Osteoblast (primary cell): Measurements from ENCODE around the gene PRAMEF26. TPM values are rescaled to one million over a fixed set of nuclear protein-coding genes. Genes with fewer than 3 reads are reported as not detected.
"Not testable (repeated sequence)": the region's sequence is repeated elsewhere in the genome, so short reads cannot be mapped to it uniquely, and the experiment has no call there.

Experiments used
- DNase-seq: peaks from one replicate; pipeline ENCODE4 v3.0.0; 2011; ENCODE audit warnings: low spot score, mixed read lengths; ENCODE audit not compliant: insufficient read length; ENCODE audit errors: missing footprints
- H2AFZ ChIP-seq: 2 replicates; pipeline ENCODE4 v1.6.0; 2011; ENCODE audit warnings: mild to moderate bottlenecking, low read length
- H3K27ac ChIP-seq: 2 replicates; pipeline ENCODE4 v1.5.1; 2011; ENCODE audit warnings: mild to moderate bottlenecking, low read depth, low read length, moderate library complexity
- H3K27me3 ChIP-seq: 2 replicates; pipeline ENCODE4 v1.6.0; 2012; ENCODE audit warnings: mild to moderate bottlenecking, control low read depth, inconsistent platforms, low read length, moderate library complexity; ENCODE audit not compliant: insufficient read depth
- H3K36me3 ChIP-seq: 2 replicates; pipeline ENCODE4 v1.5.1; 2011; ENCODE audit warnings: mild to moderate bottlenecking, low read length, control low read depth, moderate library complexity; ENCODE audit not compliant: insufficient read depth
- H3K4me1 ChIP-seq: 2 replicates; pipeline ENCODE4 v1.5.1; 2011; ENCODE audit warnings: mild to moderate bottlenecking, low read length, control low read depth, moderate library complexity; ENCODE audit not compliant: insufficient read depth
- H3K4me2 ChIP-seq: 2 replicates; pipeline ENCODE4 v1.6.0; 2011; ENCODE audit warnings: mild to moderate bottlenecking, low read length; ENCODE audit not compliant: insufficient read depth
- H3K4me3 ChIP-seq: fragments of 200-600 bp; sonication (generic); 3 replicates; pipeline ENCODE4 v1.5.1; 2012; ENCODE audit warnings: mild to moderate bottlenecking, low read length, inconsistent platforms; ENCODE audit not compliant: insufficient read depth
- H3K79me2 ChIP-seq: 2 replicates; pipeline ENCODE4 v1.6.0; 2012; ENCODE audit warnings: mild to moderate bottlenecking, low read length, control low read depth, inconsistent platforms; ENCODE audit not compliant: insufficient read depth
- H3K9me3 ChIP-seq: 2 replicates; pipeline ENCODE4 v1.5.1; 2011; ENCODE audit warnings: low read depth, low read length, control low read depth
- H4K20me1 ChIP-seq: 2 replicates; pipeline ENCODE4 v1.6.0; 2012; ENCODE audit warnings: mild to moderate bottlenecking, low read length, control low read depth; ENCODE audit not compliant: insufficient read depth
- total RNA-seq: library from RNA; depleted of rRNA; stranded (reverse); fragments of >200 nt; gene quantifications from 2 replicates; pipeline ENCODE4 v1.2.3, GENCODE V29; 2012

The PRAMEF26 gene
- total RNA-seq, result not detected in 2 replicates

GRCh38 chr1:13155909-13156308, at the start of gene PRAMEF26:
PRAMEF26 (minus strand) TSS chr1:13156009; CDS start chr1:13153095, 2,914 bp downstream.
- not testable (repeated sequence) for H3K36me3 ChIP-seq, H3K4me2 ChIP-seq, H3K27me3 ChIP-seq, H2AFZ ChIP-seq, H3K79me2 ChIP-seq, H3K4me1 ChIP-seq, DNase-seq, H3K4me3 ChIP-seq, H4K20me1 ChIP-seq, H3K27ac ChIP-seq, H3K9me3 ChIP-seq

- H3K79me2 ChIP-seq, H3K4me2 ChIP-seq, H3K27ac ChIP-seq, H4K20me1 ChIP-seq, DNase-seq, H3K9me3 ChIP-seq, H3K36me3 ChIP-seq, H2AFZ ChIP-seq, H3K4me3 ChIP-seq, H3K27me3 ChIP-seq, H3K4me1 ChIP-seq: not testable (repeated sequence)
Observed at GRCh38 chr1:13201309-13201708, 45.5 kb upstream of the PRAMEF26 start, which contains the start of gene PRAMEF13. PRAMEF13 (minus strand) TSS chr1:13201409; CDS start chr1:13199589, 1,820 bp downstream.

- not testable (repeated sequence) for H2AFZ ChIP-seq, DNase-seq, H3K36me3 ChIP-seq, H4K20me1 ChIP-seq, H3K4me2 ChIP-seq, H3K4me3 ChIP-seq, H3K9me3 ChIP-seq, H3K79me2 ChIP-seq, H3K27ac ChIP-seq, H3K27me3 ChIP-seq, H3K4me1 ChIP-seq
Observed at GRCh38 chr1:13171548-13171947, 15.7 kb upstream of the PRAMEF26 start, which contains the start of gene PRAMEF9. PRAMEF9 (plus strand) TSS chr1:13171848; CDS start chr1:13175281, 3,433 bp downstream.

- not testable (repeated sequence) for H3K27me3 ChIP-seq, H3K4me1 ChIP-seq, H3K9me3 ChIP-seq, H3K27ac ChIP-seq, H3K79me2 ChIP-seq, H2AFZ ChIP-seq, H3K4me3 ChIP-seq, DNase-seq, H3K4me2 ChIP-seq, H4K20me1 ChIP-seq, H3K36me3 ChIP-seq
Observed at GRCh38 chr1:13165531-13165930, 9.7 kb upstream of the PRAMEF26 start, which contains the start of gene HNRNPCL4. HNRNPCL4 (minus strand) TSS chr1:13165631; CDS start chr1:13165467, 164 bp downstream.

GRCh38 chr1:13116754-13117153, 39.1 kb downstream of the PRAMEF26 start, which contains the start of gene HNRNPCL2:
HNRNPCL2 (minus strand) TSS chr1:13116854; CDS start chr1:13116400, 454 bp downstream.
- not testable (repeated sequence) for H3K4me1 ChIP-seq, DNase-seq, H3K79me2 ChIP-seq, H3K9me3 ChIP-seq, H3K4me2 ChIP-seq, H3K4me3 ChIP-seq, H4K20me1 ChIP-seq, H2AFZ ChIP-seq, H3K27ac ChIP-seq, H3K27me3 ChIP-seq, H3K36me3 ChIP-seq

Other genes starting within 250 kb of the PRAMEF26 start
- gene PRAMEF7, start 239.4 kb downstream of the PRAMEF26 start, total RNA-seq, result not detected in 2 replicates
- gene PRAMEF6, start 208.4 kb downstream of the PRAMEF26 start, total RNA-seq, result not detected in 2 replicates
- gene PRAMEF27, start 99.4 kb downstream of the PRAMEF26 start, total RNA-seq, result not detected in 2 replicates
- gene HNRNPCL3, start 95.2 kb downstream of the PRAMEF26 start, total RNA-seq, result not detected in 2 replicates
- gene PRAMEF25, start 85.2 kb downstream of the PRAMEF26 start, total RNA-seq, result not detected in 2 replicates
- not detected in 2 replicates for gene HNRNPCL2, start 39.2 kb downstream of the PRAMEF26 start, total RNA-seq
- gene HNRNPCL4, start 9.6 kb upstream of the PRAMEF26 start, total RNA-seq, result not detected in 2 replicates
- gene PRAMEF9, start 15.8 kb upstream of the PRAMEF26 start, total RNA-seq, result not detected in 2 replicates
- not detected in 2 replicates for gene PRAMEF13, start 45.4 kb upstream of the PRAMEF26 start, total RNA-seq
- gene PRAMEF18, start 70.1 kb upstream of the PRAMEF26 start, total RNA-seq, result not detected in 2 replicates
- gene PRAMEF5, start 98.2 kb upstream of the PRAMEF26 start, total RNA-seq, result not detected in 2 replicates
- under 0.01 TPM in 1 of 2 replicates, not detected in the other for gene PRAMEF8, start 129.1 kb upstream of the PRAMEF26 start, total RNA-seq
- gene PRAMEF33, start 147.5 kb upstream of the PRAMEF26 start, total RNA-seq, result not detected in 2 replicates
- not detected in 2 replicates for gene PRAMEF15, start 159.6 kb upstream of the PRAMEF26 start, total RNA-seq
- not detected in 2 replicates for gene PRAMEF14, start 191.1 kb upstream of the PRAMEF26 start, total RNA-seq
- gene PRAMEF19, start 215.9 kb upstream of the PRAMEF26 start, total RNA-seq, result not detected in 2 replicates
- gene PRAMEF17, start 233.6 kb upstream of the PRAMEF26 start, total RNA-seq, result not detected in 2 replicates